ENCODE measurements around the gene DCDC2C. TPM values are rescaled to one million over a fixed set of nuclear protein-coding genes. Genes with fewer than 3 reads are reported as not detected.

DCDC2C gene
- total and polyA plus RNA-seq, 9 of the 15 experiments (the other 6 are each of a cell fraction or from before 2014, with no cell fraction given): not detected

DNA sequence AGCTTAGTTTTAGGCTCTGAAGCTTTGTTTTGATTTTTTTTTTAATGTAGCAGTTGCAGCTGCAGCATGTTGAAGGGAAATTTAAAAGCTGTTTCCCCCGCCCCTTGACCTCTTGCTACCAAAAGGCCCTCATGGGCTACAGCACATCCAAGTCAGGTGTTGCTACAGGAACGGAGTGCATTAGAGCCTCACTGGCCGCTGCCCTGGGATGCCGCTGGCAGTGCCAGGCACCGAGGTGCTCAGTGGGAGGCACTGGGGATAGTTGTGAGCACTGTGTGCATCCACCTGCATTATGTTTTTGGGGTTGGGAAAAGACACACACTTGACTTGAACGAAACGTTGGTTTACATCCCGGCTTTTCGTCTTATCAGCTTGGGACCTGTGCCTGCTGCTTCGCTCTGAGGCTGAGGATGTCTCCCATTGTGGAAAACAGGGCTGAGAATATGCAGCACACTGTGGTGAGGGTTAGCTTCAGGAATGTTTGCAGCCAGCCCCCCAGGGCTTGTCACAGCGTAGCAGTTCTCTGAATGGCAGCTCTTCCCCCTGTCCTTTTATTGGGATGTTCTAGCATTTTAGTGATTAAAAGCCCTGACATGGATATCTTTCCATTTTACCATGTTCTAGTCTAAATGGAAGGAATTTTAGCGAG lies 24.1 kb downstream of the DCDC2C start:
- TF ChIP-seq EZH2 (IDR thresholded peaks at IDR 0.05; ENCODE audit: borderline replicate concordance, low read depth, low read length): no peak
- TF ChIP-seq, protein P1, sequence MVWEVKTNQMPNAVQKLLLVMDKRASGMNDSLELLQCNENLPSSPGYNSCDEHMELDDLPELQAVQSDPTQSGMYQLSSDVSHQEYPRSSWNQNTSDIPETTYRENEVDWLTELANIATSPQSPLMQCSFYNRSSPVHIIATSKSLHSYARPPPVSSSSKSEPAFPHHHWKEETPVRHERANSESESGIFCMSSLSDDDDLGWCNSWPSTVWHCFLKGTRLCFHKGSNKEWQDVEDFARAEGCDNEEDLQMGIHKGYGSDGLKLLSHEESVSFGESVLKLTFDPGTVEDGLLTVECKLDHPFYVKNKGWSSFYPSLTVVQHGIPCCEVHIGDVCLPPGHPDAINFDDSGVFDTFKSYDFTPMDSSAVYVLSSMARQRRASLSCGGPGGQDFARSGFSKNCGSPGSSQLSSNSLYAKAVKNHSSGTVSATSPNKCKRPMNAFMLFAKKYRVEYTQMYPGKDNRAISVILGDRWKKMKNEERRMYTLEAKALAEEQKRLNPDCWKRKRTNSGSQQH (CRISPR knock-in tag; IDR thresholded peaks at IDR 0.05): no peak
- TF ChIP-seq, protein P2, sequence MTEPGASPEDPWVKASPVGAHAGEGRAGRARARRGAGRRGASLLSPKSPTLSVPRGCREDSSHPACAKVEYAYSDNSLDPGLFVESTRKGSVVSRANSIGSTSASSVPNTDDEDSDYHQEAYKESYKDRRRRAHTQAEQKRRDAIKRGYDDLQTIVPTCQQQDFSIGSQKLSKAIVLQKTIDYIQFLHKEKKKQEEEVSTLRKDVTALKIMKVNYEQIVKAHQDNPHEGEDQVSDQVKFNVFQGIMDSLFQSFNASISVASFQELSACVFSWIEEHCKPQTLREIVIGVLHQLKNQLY (CRISPR knock-in tag; conservative IDR thresholded peaks at IDR 0.05): no peak
- TF ChIP-seq ZNF445 (CRISPR knock-in tag; IDR thresholded peaks at IDR 0.05; ENCODE audit: low read depth): no peak
- TF ChIP-seq, protein P3, sequence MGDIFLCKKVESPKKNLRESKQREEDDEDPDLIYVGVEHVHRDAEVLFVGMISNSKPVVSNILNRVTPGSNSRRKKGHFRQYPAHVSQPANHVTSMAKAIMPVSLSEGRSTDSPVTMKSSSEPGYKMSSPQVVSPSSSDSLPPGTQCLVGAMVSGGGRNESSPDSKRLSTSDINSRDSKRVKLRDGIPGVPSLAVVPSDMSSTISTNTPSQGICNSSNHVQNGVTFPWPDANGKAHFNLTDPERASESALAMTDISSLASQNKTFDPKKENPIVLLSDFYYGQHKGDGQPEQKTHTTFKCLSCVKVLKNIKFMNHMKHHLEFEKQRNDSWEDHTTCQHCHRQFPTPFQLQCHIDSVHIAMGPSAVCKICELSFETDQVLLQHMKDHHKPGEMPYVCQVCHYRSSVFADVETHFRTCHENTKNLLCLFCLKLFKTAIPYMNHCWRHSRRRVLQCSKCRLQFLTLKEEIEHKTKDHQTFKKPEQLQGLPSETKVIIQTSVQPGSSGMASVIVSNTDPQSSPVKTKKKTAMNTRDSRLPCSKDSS (IDR thresholded peaks at IDR 0.05; ENCODE audit: low read depth, partially characterized antibody): no peak
- no peak for TF ChIP-seq ARID2 (IDR thresholded peaks at IDR 0.05)
- no peak for TF ChIP-seq PPARD (CRISPR knock-in tag; IDR thresholded peaks at IDR 0.05)
- TF ChIP-seq, protein P4, sequence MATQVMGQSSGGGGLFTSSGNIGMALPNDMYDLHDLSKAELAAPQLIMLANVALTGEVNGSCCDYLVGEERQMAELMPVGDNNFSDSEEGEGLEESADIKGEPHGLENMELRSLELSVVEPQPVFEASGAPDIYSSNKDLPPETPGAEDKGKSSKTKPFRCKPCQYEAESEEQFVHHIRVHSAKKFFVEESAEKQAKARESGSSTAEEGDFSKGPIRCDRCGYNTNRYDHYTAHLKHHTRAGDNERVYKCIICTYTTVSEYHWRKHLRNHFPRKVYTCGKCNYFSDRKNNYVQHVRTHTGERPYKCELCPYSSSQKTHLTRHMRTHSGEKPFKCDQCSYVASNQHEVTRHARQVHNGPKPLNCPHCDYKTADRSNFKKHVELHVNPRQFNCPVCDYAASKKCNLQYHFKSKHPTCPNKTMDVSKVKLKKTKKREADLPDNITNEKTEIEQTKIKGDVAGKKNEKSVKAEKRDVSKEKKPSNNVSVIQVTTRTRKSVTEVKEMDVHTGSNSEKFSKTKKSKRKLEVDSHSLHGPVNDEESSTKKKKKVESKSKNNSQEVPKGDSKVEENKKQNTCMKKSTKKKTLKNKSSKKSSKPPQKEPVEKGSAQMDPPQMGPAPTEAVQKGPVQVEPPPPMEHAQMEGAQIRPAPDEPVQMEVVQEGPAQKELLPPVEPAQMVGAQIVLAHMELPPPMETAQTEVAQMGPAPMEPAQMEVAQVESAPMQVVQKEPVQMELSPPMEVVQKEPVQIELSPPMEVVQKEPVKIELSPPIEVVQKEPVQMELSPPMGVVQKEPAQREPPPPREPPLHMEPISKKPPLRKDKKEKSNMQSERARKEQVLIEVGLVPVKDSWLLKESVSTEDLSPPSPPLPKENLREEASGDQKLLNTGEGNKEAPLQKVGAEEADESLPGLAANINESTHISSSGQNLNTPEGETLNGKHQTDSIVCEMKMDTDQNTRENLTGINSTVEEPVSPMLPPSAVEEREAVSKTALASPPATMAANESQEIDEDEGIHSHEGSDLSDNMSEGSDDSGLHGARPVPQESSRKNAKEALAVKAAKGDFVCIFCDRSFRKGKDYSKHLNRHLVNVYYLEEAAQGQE (IDR thresholded peaks at IDR 0.05; ENCODE audit: borderline replicate concordance): no peak
- TF ChIP-seq, protein P4 (CRISPR knock-in tag; IDR thresholded peaks at IDR 0.05; ENCODE audit: low read depth): no peak
- Histone ChIP-seq H3K9me1 (ENCODE audit: control insufficient read depth, insufficient read depth, low read length) (no peaks in the 10 kb centered on the region), H3K4me1 (replicated peaks in 1 of 2; ENCODE audit: control insufficient read depth in 2 of 2, insufficient read depth in 2 of 2, low read length in 2 of 2) (no peaks in the 10 kb centered on the region), H3K9me3 (replicated peaks; ENCODE audit: control insufficient read depth, insufficient read depth, low read depth, low read length) (no peaks in the 10 kb centered on the region), H3K4me2 (ENCODE audit: insufficient read depth, low read length) (no peak overlapping the region), H3K27ac (ENCODE audit: extremely low read depth, low read depth, low read length) (no peak overlapping the region), H3K27me3 (ENCODE audit: control insufficient read depth in 2 of 2, insufficient read depth in 2 of 2, low read length in 2 of 2) (peaks cover 0 to 19% of the 10 kb centered on the region in 2 experiments; a peak in 2 of 5 replicates), H4K20me1 (replicated peaks; ENCODE audit: control insufficient read depth, insufficient read depth, low read length) (no peaks in the 10 kb centered on the region), H3K36me3 (ENCODE audit: control insufficient read depth, insufficient read depth, low read length) (no peaks in the 10 kb centered on the region), H3K4me3 (no peak overlapping the region), H2AFZ (ENCODE audit: low read depth, low read length) (no peak overlapping the region), H3K79me2 (ENCODE audit: control insufficient read depth, insufficient read depth, low read length) (no peaks in the 10 kb centered on the region), H3K9ac (ENCODE audit: insufficient read depth in 1 of 2, low read depth in 2 of 2, low read length in 2 of 2) (no peak overlapping the region; a peak in 1 of 4 replicates)
- CTCF ChIA-PET (ENCODE audit: low intra/inter-chr PET ratio): no interaction called here
- WGBS (ENCODE audit: insufficient coverage, low coverage, missing lambda C conversion rate): 2% methylated on average over 12 of the region's 12 CpGs
- FAIRE-seq (no peak), DNase-seq (ENCODE audit: extremely low read depth in 1 of 4, low spot score in 3 of 4) (no peak), ATAC-seq (no peak)
- no TSS peak for BruUV-seq (replicated peaks)
- POLR2A ChIA-PET: interaction anchor here (0.7 kb wide), 1 partner anchor 53 kb away, joined by 3 read pairs; no protein-coding TSS in a partner anchor
- intact Hi-C loops (cut with micrococcal nuclease): loop anchor here (1.0 to 2.0 kb wide), 2 partner anchors 54 to 99 kb away; no protein-coding TSS in a partner anchor
- in situ Hi-C loops (cut with MboI): no loop called here
